ENCODE data around the gene PRDM12.

The PRDM12 gene

GRCh38 chr9:130661451-130662098 lies 2.8 kb upstream of the PRDM12 start:
- no peak for DNase-seq (ENCODE audit: extremely low read depth, low read depth)

GRCh38 chr9:130662099-130662969 lies 2.1 kb upstream of the PRDM12 start:
- no peak for DNase-seq (ENCODE audit: extremely low read depth, low read depth)
- TF ChIP-seq CTCF (IDR thresholded peaks at IDR 0.05; ENCODE audit: low read depth, low read length): no peak

More at GRCh38 chr9:130661451-130662098, 2.8 kb upstream of the PRDM12 start:
- no peak for TF ChIP-seq CTCF (IDR thresholded peaks at IDR 0.05; ENCODE audit: low read depth, low read length)

GRCh38 chr9:130662970-130663257 lies 1.5 kb upstream of the PRDM12 start:
- DNase-seq (ENCODE audit: extremely low read depth, low read depth): no peak
- TF ChIP-seq CTCF (IDR thresholded peaks at IDR 0.05; ENCODE audit: low read depth, low read length): no peak

GRCh38 chr9:130663258-130663976 lies 977 bp upstream of the PRDM12 start:
- no peak for TF ChIP-seq CTCF (IDR thresholded peaks at IDR 0.05; ENCODE audit: low read depth, low read length)
- DNase-seq (ENCODE audit: extremely low read depth, low read depth): no peak

GRCh38 chr9:130663977-130664250 lies 480 bp upstream of the PRDM12 start:
- no peak for DNase-seq (ENCODE audit: extremely low read depth, low read depth)
- no peak for TF ChIP-seq CTCF (IDR thresholded peaks at IDR 0.05; ENCODE audit: low read depth, low read length)

GRCh38 chr9:130665029-130665430 lies 636 bp downstream of the PRDM12 start:
- TF ChIP-seq CTCF (IDR thresholded peaks at IDR 0.05; ENCODE audit: low read depth, low read length): no peak
- no peak for DNase-seq (ENCODE audit: extremely low read depth, low read depth)
